RWPE1 (cell line): ENCODE results near the gene SORL1.

ENCODE experiments used
- CTCF ChIA-PET: fragments of 350-600 bp; sonication (Branson Sonifier 250); formaldehyde crosslinking; extraction: SDS; loops from one replicate; lab custom pipeline; 2021; lab: Yijun Ruan, JAX
- POLR2A ChIA-PET: fragments of 400-600 bp; formaldehyde crosslinking; extraction: SDS; loops from one replicate; lab custom pipeline; 2020; ENCODE audit warnings: antibody characterized with exemption; ENCODE audit not compliant: low non-redundant PET; lab: Yijun Ruan, JAX
- DNase-seq: peaks from one replicate; pipeline ENCODE4 v3.0.0; 2012; ENCODE audit warnings: low spot score
- H3K27ac ChIP-seq: fragments of 450-650 bp; 2 replicates; pipeline ENCODE4 v1.5.1; 2017
- CTCF ChIP-seq: fragments of 450-650 bp; conservative IDR thresholded peaks from 2 replicates; pipeline ENCODE4 v1.5.1; 2017; ENCODE audit warnings: low read depth, mild to moderate bottlenecking

SORL1 gene

GRCh38 chr11:121610706-121611105 lies 158.6 kb downstream of the SORL1 start:
- CTCF ChIA-PET, result interaction anchor here (0.6 kb wide), 1 partner anchor 140 kb away, joined by 3 read pairs; no protein-coding TSS in a partner anchor
- no peak for TF ChIP-seq CTCF

GRCh38 chr11:121611242-121611641 lies 159.1 kb downstream of the SORL1 start:
- no peak for TF ChIP-seq CTCF
- no peak for DNase-seq
- POLR2A ChIA-PET, result no interaction called here
- CTCF ChIA-PET, result interaction anchor here (0.6 kb wide), 2 partner anchors 57 to 139 kb away, joined by 3 to 7 read pairs; no protein-coding TSS in a partner anchor
- H3K27ac ChIP-seq, result no peak overlapping the region

More at GRCh38 chr11:121610706-121611105, 158.6 kb downstream of the SORL1 start:
- no peak overlapping the region for H3K27ac ChIP-seq
- POLR2A ChIA-PET, result no interaction called here
- no peak for DNase-seq

GRCh38 chr11:121613724-121614123 lies 161.6 kb downstream of the SORL1 start:
- POLR2A ChIA-PET, result no interaction called here
- CTCF ChIA-PET, result interaction anchor here (0.5 kb wide), 1 partner anchor 589 kb away, joined by 3 read pairs; no protein-coding TSS in a partner anchor
- no peak overlapping the region for H3K27ac ChIP-seq
- no peak for DNase-seq
- TF ChIP-seq CTCF, result no peak

GRCh38 chr11:121614636-121615240 lies 162.6 kb downstream of the SORL1 start:
- peak overlapping the region; percentile 46; the same call in 1 of the 2 replicates for H3K27ac ChIP-seq
- CTCF ChIA-PET, result interaction anchor here (0.7 kb wide), 1 partner anchor 891 kb away, joined by 3 read pairs; no protein-coding TSS in a partner anchor
- peak; percentile 41 for DNase-seq
- POLR2A ChIA-PET, result no interaction called here
- no peak for TF ChIP-seq CTCF

DNA sequence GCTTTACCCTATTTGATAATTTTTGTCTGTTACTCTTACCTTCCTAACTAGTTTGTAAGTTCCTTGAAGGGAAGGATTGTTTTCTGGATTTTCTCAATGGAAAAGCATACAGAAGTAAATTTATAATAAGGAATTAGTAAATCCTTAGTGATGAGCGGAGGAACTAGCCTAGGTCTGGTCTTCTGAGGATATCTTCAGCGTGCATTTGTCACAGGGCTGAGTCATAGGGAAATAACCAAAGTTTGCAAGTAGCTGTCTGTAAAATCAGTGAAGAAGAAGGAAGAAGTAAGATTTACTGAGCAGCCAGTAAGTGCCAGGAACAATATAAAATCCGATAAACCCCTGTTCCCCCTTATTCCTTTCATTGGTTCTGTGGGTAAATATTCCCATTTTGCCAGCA lies 163.4 kb downstream of the SORL1 start:
- H3K27ac ChIP-seq, result no peak overlapping the region
- CTCF ChIA-PET, result no interaction called here
- DNase-seq, result no peak
- TF ChIP-seq CTCF, result no peak
- POLR2A ChIA-PET, result no interaction called here

- no peak for DNase-seq
- TF ChIP-seq CTCF, result no peak
- CTCF ChIA-PET, result no interaction called here
- POLR2A ChIA-PET, result no interaction called here
- no peak overlapping the region for H3K27ac ChIP-seq
Observed at GRCh38 chr11:121618516-121618915, 166.4 kb downstream of the SORL1 start.
